ENCODE results near the gene P2RX6.
"Not testable (repeated sequence)": the region's sequence is repeated elsewhere in the genome, so short reads cannot be mapped to it uniquely, and the experiment has no call there.

Gene P2RX6

GRCh38 chr22:21061660-21062321, 46.8 kb downstream of the P2RX6 start:
- H3K4me3 ChIP-seq (ENCODE audit: low read length); H3K9ac ChIP-seq (ENCODE audit: low read length); H3K27ac ChIP-seq (ENCODE audit: low read length); H3K27me3 ChIP-seq (ENCODE audit: control insufficient read depth, insufficient read depth, low read length); H3K9me3 ChIP-seq (ENCODE audit: control insufficient read depth, low read depth, low read length); H3K36me3 ChIP-seq (ENCODE audit: control insufficient read depth, low read depth, low read length); H3K4me1 ChIP-seq (ENCODE audit: control insufficient read depth, low read depth, low read length): not testable (repeated sequence)

GRCh38 chr22:21064425-21064824, 49.5 kb downstream of the P2RX6 start:
- not testable (repeated sequence) for H3K36me3 ChIP-seq (ENCODE audit: control insufficient read depth, low read depth, low read length); H3K27ac ChIP-seq (ENCODE audit: low read length); H3K9ac ChIP-seq (ENCODE audit: low read length); H3K4me1 ChIP-seq (ENCODE audit: control insufficient read depth, low read depth, low read length); H3K27me3 ChIP-seq (ENCODE audit: control insufficient read depth, insufficient read depth, low read length); H3K9me3 ChIP-seq (ENCODE audit: control insufficient read depth, low read depth, low read length); H3K4me3 ChIP-seq (ENCODE audit: low read length)

DNA sequence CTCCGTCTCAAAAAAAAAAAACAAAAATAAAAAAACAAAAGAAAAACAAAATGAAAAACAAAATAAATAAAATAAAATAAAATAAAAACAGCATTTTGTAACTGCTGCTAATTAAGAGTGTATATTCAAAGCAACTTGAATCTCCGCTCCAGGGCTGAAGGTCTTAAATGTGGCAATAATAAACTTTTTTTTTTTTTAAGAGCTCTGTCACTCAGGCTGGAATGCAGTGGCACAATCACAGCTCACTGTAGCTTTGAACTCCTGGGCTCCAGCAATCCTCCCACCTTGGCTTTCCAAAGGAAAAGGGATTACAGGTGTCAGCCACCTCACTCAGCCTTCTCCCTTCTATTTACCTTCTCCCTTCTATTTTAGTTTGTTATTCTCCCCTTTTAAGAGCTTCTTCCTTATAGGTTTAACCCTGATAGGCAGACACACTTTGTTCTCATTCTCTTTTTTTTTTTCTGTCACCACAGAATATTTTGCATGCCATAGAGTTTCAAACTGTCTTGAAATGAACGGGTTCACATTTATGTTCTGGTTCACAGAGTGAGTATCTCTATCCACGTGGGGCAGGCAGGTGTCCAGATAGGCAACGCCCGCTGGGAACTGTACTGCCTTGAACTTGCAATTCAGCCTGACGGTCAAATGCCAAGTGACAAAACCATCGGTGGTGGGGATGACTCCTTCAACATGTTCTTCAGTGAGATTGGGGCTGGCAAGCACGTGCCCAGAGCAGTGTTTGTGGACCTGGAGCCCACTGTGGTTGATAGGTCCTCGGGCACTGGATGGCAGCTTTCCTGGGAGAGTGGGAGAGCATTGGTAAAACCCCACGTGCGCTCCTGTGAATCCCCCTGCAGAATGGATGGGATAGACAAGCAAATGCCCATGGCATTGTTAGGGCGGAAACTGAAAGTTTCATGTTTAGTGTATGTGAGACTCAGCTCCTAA, 50.2 kb downstream of the P2RX6 start:
- H3K27ac ChIP-seq (ENCODE audit: low read length) = no peak overlapping the region
- H3K27me3 ChIP-seq (ENCODE audit: control insufficient read depth, insufficient read depth, low read length) = no peaks in the 10 kb centered on the region
- H3K36me3 ChIP-seq (ENCODE audit: control insufficient read depth, low read depth, low read length) = no peaks in the 10 kb centered on the region
- no peak overlapping the region for H3K4me3 ChIP-seq (ENCODE audit: low read length)
- no peak overlapping the region for H3K9ac ChIP-seq (ENCODE audit: low read length)
- H3K9me3 ChIP-seq (ENCODE audit: control insufficient read depth, low read depth, low read length) = no peaks in the 10 kb centered on the region
- H3K4me1 ChIP-seq (ENCODE audit: control insufficient read depth, low read depth, low read length) = no peaks in the 10 kb centered on the region

GRCh38 chr22:21067075-21067900, 52.3 kb downstream of the P2RX6 start:
- H3K27me3 ChIP-seq (ENCODE audit: control insufficient read depth, insufficient read depth, low read length) = no peaks in the 10 kb centered on the region
- no peak overlapping the region for H3K9ac ChIP-seq (ENCODE audit: low read length)
- H3K36me3 ChIP-seq (ENCODE audit: control insufficient read depth, low read depth, low read length) = no peaks in the 10 kb centered on the region
- no peaks in the 10 kb centered on the region for H3K9me3 ChIP-seq (ENCODE audit: control insufficient read depth, low read depth, low read length)
- H3K4me3 ChIP-seq (ENCODE audit: low read length) = no peak overlapping the region
- H3K4me1 ChIP-seq (ENCODE audit: control insufficient read depth, low read depth, low read length) = no peaks in the 10 kb centered on the region
- no peak overlapping the region for H3K27ac ChIP-seq (ENCODE audit: low read length)

DNA sequence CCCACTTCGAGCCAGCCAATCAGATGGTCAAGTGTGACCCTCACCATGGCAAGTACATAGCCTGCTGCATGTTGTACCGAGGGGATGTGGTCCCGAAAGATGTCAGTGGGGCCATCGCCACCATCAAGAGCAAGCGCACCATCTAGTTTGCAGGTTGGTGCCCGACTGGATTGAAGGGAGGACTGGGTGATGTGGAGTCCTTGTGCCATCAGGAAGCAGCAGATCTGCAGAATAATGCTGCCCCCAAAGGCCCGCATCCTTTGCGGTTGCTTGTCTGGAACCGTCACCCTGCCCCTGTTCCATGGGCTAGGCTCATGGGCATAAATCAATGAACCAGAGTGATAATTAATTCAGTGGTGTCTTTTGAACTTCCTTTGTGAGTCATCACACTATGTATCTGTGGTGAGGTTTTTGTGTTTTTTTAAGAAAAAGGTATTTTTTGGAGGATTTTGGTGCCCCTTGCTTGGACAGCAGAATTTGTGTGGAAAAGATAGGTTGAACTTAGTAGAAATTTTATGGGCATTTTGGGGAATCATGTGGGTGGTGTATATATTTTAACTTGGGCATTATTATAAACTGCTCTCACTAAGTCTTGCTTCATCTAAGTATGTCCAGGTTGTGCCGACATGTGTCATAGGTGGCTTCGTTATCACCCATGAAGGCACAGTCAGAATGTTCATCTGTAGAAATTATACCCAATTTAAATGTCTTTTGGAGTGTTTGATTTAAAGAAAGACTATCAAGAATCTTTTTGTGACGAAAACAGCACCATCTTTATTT, 53.1 kb downstream of the P2RX6 start:
- no peaks in the 10 kb centered on the region for H3K9me3 ChIP-seq (ENCODE audit: control insufficient read depth, low read depth, low read length)
- H3K4me1 ChIP-seq (ENCODE audit: control insufficient read depth, low read depth, low read length) = no peaks in the 10 kb centered on the region
- no peak overlapping the region for H3K27ac ChIP-seq (ENCODE audit: low read length)
- no peak overlapping the region for H3K4me3 ChIP-seq (ENCODE audit: low read length)
- no peak overlapping the region for H3K9ac ChIP-seq (ENCODE audit: low read length)
- H3K36me3 ChIP-seq (ENCODE audit: control insufficient read depth, low read depth, low read length) = no peaks in the 10 kb centered on the region
- no peaks in the 10 kb centered on the region for H3K27me3 ChIP-seq (ENCODE audit: control insufficient read depth, insufficient read depth, low read length)

- Histone ChIP-seq H3K36me3 (ENCODE audit: control insufficient read depth, low read depth, low read length) (no peaks in the 10 kb centered on the region), H3K27ac (ENCODE audit: low read length) (no peak overlapping the region), H3K9ac (ENCODE audit: low read length) (no peak overlapping the region), H3K27me3 (ENCODE audit: control insufficient read depth, insufficient read depth, low read length) (no peaks in the 10 kb centered on the region), H3K4me3 (ENCODE audit: low read length) (no peak overlapping the region), H3K9me3 (ENCODE audit: control insufficient read depth, low read depth, low read length) (no peaks in the 10 kb centered on the region), H3K4me1 (ENCODE audit: control insufficient read depth, low read depth, low read length) (no peaks in the 10 kb centered on the region)
Measured at GRCh38 chr22:21068681-21069276, 53.8 kb downstream of the P2RX6 start.

DNA sequence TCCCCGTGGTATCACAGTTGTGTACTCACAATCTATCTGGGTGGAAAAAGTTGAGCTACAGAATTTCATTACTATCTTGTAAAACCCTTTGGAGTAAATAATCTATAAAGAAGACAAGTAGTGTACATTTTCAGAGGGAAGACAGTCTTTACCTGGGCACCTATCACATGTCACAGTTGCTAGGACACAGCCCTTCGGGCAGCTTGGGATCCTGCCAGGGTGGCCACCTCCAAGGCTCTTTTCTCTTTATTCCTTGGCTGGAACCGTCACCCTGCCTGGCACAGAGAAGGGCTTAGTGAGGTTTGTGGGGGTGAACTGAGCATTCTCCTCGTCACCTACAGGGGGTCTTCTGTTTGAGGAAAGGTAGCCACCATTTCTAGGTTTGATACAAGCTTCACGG, 54.4 kb downstream of the P2RX6 start:
- Histone ChIP-seq H3K27ac (ENCODE audit: low read length) (no peak overlapping the region), H3K27me3 (ENCODE audit: control insufficient read depth, insufficient read depth, low read length) (no peaks in the 10 kb centered on the region), H3K9ac (ENCODE audit: low read length) (no peak overlapping the region), H3K36me3 (ENCODE audit: control insufficient read depth, low read depth, low read length) (no peaks in the 10 kb centered on the region), H3K4me1 (ENCODE audit: control insufficient read depth, low read depth, low read length) (no peaks in the 10 kb centered on the region), H3K9me3 (ENCODE audit: control insufficient read depth, low read depth, low read length) (no peaks in the 10 kb centered on the region), H3K4me3 (ENCODE audit: low read length) (no peak overlapping the region)

DNA sequence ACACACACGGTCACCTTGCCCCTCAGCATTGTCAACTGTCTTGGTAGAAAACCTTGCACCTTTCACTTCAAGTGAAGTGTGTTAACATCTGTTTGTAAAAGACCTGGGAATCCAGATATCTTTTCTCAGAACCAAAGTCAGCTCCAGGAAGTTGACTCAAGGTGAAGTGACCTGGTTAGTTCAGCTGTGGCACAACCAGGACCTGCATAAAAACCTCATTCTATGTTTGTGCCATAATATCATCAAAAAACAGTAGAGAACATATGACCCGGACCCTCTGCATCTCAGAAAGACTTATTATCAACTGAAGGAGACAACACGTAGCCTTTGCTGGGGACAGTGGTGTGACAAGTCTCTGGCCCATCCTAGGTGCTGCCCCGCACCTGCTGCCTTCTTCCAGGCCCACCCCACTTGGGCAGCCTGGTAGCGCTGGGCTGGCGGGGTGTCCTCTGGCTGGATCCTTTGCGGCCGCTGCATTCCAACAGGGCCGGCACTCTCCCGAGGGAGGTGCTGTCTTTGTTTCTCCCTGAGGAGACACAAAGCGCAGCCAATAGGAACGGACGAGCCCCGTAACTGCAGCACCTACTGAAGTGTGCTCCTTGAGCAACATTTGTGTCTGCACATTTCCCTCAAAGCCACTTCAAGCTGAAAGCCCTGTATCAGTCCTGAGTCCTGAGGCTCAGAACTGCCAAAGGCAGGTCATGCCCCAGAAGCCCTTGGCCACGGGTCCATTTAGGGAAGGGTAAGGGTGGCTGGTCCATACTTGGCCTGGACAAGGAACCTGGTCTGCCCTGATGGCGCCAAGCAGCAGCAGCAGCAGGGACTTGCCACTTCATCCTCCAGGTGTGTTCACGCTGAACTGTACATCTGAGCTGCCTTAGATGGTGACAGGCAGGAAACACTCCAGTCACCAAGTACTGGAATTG, 56.0 kb downstream of the P2RX6 start:
- no peaks in the 10 kb centered on the region for H3K36me3 ChIP-seq (ENCODE audit: control insufficient read depth, low read depth, low read length)
- no peak overlapping the region for H3K27ac ChIP-seq (ENCODE audit: low read length)
- H3K4me1 ChIP-seq (ENCODE audit: control insufficient read depth, low read depth, low read length) = no peaks in the 10 kb centered on the region
- H3K27me3 ChIP-seq (ENCODE audit: control insufficient read depth, insufficient read depth, low read length) = no peaks in the 10 kb centered on the region
- no peaks in the 10 kb centered on the region for H3K9me3 ChIP-seq (ENCODE audit: control insufficient read depth, low read depth, low read length)
- no peak overlapping the region for H3K9ac ChIP-seq (ENCODE audit: low read length)
- no peak overlapping the region for H3K4me3 ChIP-seq (ENCODE audit: low read length)

- not testable (repeated sequence) for H3K36me3 ChIP-seq (ENCODE audit: control insufficient read depth, low read depth, low read length); H3K4me3 ChIP-seq (ENCODE audit: low read length); H3K27me3 ChIP-seq (ENCODE audit: control insufficient read depth, insufficient read depth, low read length); H3K4me1 ChIP-seq (ENCODE audit: control insufficient read depth, low read depth, low read length); H3K27ac ChIP-seq (ENCODE audit: low read length); H3K9ac ChIP-seq (ENCODE audit: low read length); H3K9me3 ChIP-seq (ENCODE audit: control insufficient read depth, low read depth, low read length)
Measured at GRCh38 chr22:21071796-21072195, 56.8 kb downstream of the P2RX6 start.

DNA sequence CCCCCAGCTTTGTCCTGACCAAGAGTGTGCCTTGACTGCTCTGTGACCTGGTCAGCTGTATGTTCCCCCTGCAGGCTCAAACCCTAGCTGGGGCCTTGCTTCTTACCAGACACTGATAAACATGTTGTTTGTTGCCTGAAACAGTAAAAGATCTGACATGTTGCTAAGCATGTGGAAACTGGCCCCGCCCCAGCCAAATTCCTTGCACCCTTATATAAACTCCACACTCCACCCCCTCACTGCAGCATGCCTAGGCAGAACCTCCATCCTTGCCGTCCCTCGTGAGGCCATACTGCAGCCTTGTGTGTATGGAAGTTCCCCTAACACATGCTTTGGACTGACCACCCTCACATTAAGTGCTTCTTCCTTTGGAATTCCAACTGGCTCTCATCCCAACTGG, 58.1 kb downstream of the P2RX6 start:
- H3K36me3 ChIP-seq (ENCODE audit: control insufficient read depth, low read depth, low read length) = no peaks in the 10 kb centered on the region
- no peak overlapping the region for H3K4me3 ChIP-seq (ENCODE audit: low read length)
- no peaks in the 10 kb centered on the region for H3K27me3 ChIP-seq (ENCODE audit: control insufficient read depth, insufficient read depth, low read length)
- no peak overlapping the region for H3K9ac ChIP-seq (ENCODE audit: low read length)
- no peaks in the 10 kb centered on the region for H3K9me3 ChIP-seq (ENCODE audit: control insufficient read depth, low read depth, low read length)
- no peaks in the 10 kb centered on the region for H3K4me1 ChIP-seq (ENCODE audit: control insufficient read depth, low read depth, low read length)
- H3K27ac ChIP-seq (ENCODE audit: low read length) = no peak overlapping the region

Measured in iPS-18a (cell line).